ENCODE measurements around the gene ABCA2. TPM values are rescaled to one million over a fixed set of nuclear protein-coding genes. Genes with fewer than 3 reads are reported as not detected.

The ABCA2 gene
- polyA plus RNA-seq, 1 experiment: 16.0 TPM

DNA sequence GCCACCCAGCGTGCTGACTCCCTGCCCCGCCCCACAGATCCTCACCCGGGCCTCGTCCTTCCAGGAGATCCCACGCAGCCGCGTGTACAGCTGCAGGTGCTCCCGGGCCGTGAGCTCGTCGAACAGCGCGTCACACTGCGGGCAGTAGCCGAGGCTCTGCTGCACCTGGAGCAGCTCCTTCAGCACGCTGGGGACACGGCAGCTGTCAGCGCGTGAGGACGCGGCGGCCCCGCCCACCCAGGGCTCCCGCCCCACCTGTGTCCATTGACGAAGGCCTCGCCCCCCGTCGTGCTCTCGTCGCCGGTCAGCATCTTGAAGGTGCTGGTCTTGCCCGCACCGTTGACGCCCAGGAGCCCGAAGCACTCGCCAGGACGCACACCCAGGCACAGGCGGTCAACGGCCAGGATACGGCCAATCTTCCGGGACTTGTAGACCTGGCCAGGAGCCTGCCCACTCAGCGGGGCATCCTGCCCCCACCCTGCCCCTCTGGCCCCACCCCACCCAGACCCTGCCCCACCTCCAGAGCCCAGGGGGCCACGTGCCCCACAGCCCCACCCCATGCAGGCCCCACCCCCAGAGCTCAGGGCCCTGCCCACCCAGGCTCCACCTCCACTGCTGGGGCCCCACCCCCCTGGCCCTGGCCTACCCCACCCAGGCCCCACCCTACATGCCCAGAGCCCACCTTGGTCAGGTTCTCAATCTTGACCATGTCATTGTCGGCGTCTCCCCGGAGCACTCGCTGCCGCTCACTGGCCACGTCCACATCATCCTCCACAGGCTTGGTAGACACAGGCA lies 17.9 kb downstream of the ABCA2 start:
- CTCF ChIA-PET: interaction anchor here (1.0 to 1.2 kb wide), 2 partner anchors 17 to 19 kb away, joined by 3 read pairs; no protein-coding TSS in a partner anchor
- Histone ChIP-seq H3K36me3 (ENCODE audit: control insufficient read depth, insufficient read depth, low read length) (peaks cover 11% of the 10 kb centered on the region), H3K4me3 (ENCODE audit: low read depth, low read length) (no peak overlapping the region), H3K27me3 (ENCODE audit: control insufficient read depth, insufficient read depth, low read length) (no peaks in the 10 kb centered on the region)
- DNase-seq (ENCODE audit: low read depth): no peak
- TF ChIP-seq, protein P1, sequence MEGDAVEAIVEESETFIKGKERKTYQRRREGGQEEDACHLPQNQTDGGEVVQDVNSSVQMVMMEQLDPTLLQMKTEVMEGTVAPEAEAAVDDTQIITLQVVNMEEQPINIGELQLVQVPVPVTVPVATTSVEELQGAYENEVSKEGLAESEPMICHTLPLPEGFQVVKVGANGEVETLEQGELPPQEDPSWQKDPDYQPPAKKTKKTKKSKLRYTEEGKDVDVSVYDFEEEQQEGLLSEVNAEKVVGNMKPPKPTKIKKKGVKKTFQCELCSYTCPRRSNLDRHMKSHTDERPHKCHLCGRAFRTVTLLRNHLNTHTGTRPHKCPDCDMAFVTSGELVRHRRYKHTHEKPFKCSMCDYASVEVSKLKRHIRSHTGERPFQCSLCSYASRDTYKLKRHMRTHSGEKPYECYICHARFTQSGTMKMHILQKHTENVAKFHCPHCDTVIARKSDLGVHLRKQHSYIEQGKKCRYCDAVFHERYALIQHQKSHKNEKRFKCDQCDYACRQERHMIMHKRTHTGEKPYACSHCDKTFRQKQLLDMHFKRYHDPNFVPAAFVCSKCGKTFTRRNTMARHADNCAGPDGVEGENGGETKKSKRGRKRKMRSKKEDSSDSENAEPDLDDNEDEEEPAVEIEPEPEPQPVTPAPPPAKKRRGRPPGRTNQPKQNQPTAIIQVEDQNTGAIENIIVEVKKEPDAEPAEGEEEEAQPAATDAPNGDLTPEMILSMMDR (IDR thresholded peaks at IDR 0.05; ENCODE audit: insufficient read depth, low read depth, low read length): no peak
- POLR2A ChIA-PET: no interaction called here

DNA sequence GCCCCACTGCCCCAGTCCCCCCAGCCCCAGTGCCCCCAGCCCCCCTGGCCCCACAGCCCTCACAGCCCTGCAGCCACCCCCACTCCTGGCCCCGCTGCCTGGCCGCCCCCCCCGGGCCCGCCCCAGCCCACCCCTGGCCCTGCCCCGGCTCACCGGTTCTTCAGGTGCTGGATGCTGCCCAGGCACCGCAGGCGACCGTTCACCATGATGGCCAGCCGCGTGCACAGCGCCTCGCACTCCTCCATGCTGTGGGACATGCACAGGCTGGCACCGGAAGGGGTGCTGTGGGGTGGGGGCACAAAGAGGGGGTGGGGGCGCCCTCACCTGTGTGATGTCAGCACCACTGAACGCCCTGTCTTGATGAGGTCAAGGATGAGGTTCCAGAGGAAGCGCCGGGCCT lies 18.8 kb downstream of the ABCA2 start:
- CTCF ChIA-PET: interaction anchor here (1.0 to 1.2 kb wide), 2 partner anchors 18 to 20 kb away, joined by 3 read pairs; no protein-coding TSS in a partner anchor
- Histone ChIP-seq H3K36me3 (ENCODE audit: control insufficient read depth, insufficient read depth, low read length) (peaks cover 8% of the 10 kb centered on the region), H3K27me3 (ENCODE audit: control insufficient read depth, insufficient read depth, low read length) (no peaks in the 10 kb centered on the region), H3K4me3 (ENCODE audit: low read depth, low read length) (no peak overlapping the region)
- TF ChIP-seq, protein P1 (IDR thresholded peaks at IDR 0.05; ENCODE audit: insufficient read depth, low read depth, low read length): no peak
- POLR2A ChIA-PET: no interaction called here
- DNase-seq (ENCODE audit: low read depth): no peak

DNA sequence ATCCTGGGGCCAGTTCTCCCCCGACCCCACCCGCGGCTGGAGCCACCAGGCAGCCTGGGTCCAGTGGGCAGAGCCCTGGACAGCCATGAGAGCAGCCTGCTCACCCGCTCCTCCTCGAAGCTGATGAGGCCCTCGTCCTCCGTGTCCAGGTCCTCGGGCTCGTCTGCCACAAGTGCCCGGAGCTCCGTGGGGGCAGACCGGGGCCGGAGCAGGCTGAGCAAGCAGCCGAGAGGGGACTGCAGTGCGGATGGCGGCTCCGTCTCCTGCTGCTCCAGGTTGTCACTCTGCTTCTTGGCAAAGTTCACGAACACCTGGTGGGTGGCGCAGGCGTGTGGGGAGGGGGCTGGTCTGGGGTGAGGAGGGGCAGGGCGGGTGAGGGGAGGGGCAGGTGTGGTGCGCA lies 19.7 kb downstream of the ABCA2 start:
- POLR2A ChIA-PET: no interaction called here
- TF ChIP-seq, protein P1 (IDR thresholded peaks at IDR 0.05; ENCODE audit: insufficient read depth, low read depth, low read length): no peak
- CTCF ChIA-PET: interaction anchor here (1.0 to 2.3 kb wide), 2 partner anchors 12 to 21 kb away, joined by 3 to 9 read pairs; partner anchors contain the start of gene ABCA2
- H3K4me3 ChIP-seq (ENCODE audit: low read depth, low read length): no peak overlapping the region
- DNase-seq (ENCODE audit: low read depth): no peak
- H3K36me3 ChIP-seq (ENCODE audit: control insufficient read depth, insufficient read depth, low read length): peaks cover 8% of the 10 kb centered on the region
- no peaks in the 10 kb centered on the region for H3K27me3 ChIP-seq (ENCODE audit: control insufficient read depth, insufficient read depth, low read length)

DNA sequence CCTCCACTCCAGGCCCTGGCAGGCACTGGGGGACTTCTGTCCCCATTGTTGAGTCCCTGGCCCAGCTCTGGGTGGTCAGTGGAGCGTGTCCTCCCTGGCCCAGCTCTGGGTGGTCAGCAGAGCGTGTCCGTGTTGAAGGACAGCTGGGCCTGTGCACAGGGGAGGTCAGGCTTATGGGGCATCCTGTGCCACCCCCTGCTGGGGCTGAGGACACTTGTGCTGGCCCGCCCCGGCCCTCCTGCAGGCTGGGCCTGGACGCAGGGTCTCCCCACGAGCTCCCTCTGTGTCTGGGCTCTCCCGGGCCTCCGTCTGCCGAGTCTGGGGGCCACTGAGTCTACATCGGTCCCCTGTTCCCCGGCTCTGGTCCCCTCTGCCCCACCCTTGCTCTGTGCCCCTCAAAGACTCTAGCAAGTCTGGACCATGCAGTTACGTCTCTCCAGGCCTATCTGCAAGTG lies 20.2 kb downstream of the ABCA2 start:
- Histone ChIP-seq H3K4me3 (ENCODE audit: low read depth, low read length) (no peak overlapping the region), H3K36me3 (ENCODE audit: control insufficient read depth, insufficient read depth, low read length) (peaks cover 8% of the 10 kb centered on the region), H3K27me3 (ENCODE audit: control insufficient read depth, insufficient read depth, low read length) (no peaks in the 10 kb centered on the region)
- POLR2A ChIA-PET: interaction anchor here (0.5 kb wide), 1 partner anchor 9 kb away, joined by 3 read pairs; no protein-coding TSS in a partner anchor
- CTCF ChIA-PET: interaction anchor here (0.8 to 2.3 kb wide), 4 partner anchors 9 to 56 kb away, joined by 3 to 9 read pairs (median 3); partner anchors contain the start of gene ABCA2
- DNase-seq (ENCODE audit: low read depth): no peak
- TF ChIP-seq, protein P1 (IDR thresholded peaks at IDR 0.05; ENCODE audit: insufficient read depth, low read depth, low read length): no peak

DNA sequence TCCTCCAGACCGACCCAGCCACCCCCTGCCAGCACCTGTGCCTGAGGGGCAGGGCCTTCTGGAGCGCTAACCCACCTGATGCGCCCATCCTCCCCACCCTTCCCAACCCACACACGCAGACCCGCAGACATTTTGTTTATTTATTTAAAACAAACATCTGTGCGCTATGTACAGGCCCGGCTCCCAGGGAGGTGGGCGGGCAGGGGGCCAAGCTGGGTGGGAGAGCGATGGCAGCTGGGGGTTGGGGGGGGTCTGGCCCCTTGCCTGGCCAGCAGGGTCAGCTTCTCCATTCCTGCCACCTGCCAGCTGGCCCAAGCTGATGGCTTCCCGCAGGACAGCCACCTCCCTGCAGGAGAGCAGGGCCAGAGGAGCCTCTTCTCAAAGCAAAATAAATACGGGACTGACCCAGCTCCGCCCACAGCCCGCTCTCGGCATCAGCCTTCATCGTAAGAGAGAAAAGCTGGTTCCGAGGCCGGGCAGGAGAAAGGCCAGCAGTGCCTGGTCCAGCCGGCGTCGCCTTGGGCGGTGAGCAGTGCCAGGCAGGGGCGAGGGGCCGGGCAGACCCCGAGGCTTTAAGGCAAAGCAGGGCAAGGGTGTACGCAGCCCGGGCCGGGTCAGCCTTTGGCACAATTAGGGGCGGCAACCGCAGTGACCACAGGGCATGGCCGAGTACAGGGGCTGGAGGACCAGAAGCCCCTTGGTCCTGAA lies 20.8 kb downstream of the ABCA2 start:
- TF ChIP-seq, protein P1 (IDR thresholded peaks at IDR 0.05; ENCODE audit: insufficient read depth, low read depth, low read length): no peak
- ChIA-PET CTCF (interaction anchor here (0.8 to 2.3 kb wide), 4 partner anchors 10 to 57 kb away, joined by 3 to 9 read pairs (median 3); partner anchors contain the start of gene ABCA2), POLR2A (interaction anchor here (0.5 kb wide), 1 partner anchor 8 kb away, joined by 3 read pairs; no protein-coding TSS in a partner anchor)
- Histone ChIP-seq H3K36me3 (ENCODE audit: control insufficient read depth, insufficient read depth, low read length) (peaks cover 7% of the 10 kb centered on the region), H3K27me3 (ENCODE audit: control insufficient read depth, insufficient read depth, low read length) (no peaks in the 10 kb centered on the region), H3K4me3 (ENCODE audit: low read depth, low read length) (no peak overlapping the region)
- no peak for DNase-seq (ENCODE audit: low read depth)
